Measurements from ENCODE around the gene AKAP17A. TPM values are rescaled to one million over a fixed set of nuclear protein-coding genes. Genes with fewer than 3 reads are reported as not detected.

The AKAP17A gene
- total and polyA plus RNA-seq, 2 of the 8 experiments (the other 6 are each of a cell fraction or from before 2014, with no cell fraction given): 14.0 to 41.2 TPM

DNA sequence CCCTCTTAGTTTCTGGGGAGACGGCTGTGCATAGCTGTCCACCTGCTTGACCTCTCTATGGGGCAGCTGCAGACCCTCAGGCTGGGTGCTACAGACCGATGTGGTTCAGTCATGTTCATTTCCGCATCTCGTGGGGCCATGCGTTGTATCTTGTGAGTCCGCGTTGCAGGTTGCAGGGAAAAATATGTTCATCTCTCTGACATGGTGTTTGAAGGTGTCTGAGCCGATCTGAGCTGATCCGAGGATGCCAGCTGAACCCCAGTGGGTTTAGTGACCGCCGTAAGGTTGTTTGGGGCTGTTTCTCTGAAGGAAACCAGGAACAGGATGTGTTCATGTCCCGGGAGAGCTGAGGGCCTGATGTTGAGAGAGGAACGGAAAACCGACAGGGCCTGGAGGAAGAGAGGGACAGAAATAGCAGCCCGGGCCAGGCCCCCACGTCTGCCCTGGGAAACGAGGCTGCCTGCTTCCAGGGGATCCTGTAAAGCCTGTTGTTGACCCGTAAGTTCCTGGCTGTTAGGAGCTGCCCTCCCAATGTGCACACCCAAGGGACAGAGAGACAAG lies 44.6 kb upstream of the AKAP17A start:
- H3K27me3 ChIP-seq (replicated peaks in 1 of 4; ENCODE audit: control insufficient read depth in 3 of 4, extremely low read depth in 1 of 4, insufficient read depth in 3 of 4, low read length in 3 of 4): no peaks in the 10 kb centered on the region
- ChIA-PET POLR2A (ENCODE audit: partially characterized antibody) (no interaction called here), CTCF (ENCODE audit: partially characterized antibody) (no interaction called here)
- H2BK5ac ChIP-seq (ENCODE audit: low read depth, low read length): no peak overlapping the region
- H4K91ac ChIP-seq (replicated peaks; ENCODE audit: insufficient read length, low read length): no peak overlapping the region
- FAIRE-seq (no peak), DNase-seq (ENCODE audit: low read depth in 1 of 2, low spot score in 2 of 2) (no peak)
- no peak overlapping the region for H3K14ac ChIP-seq (ENCODE audit: insufficient read length)
- H4K20me1 ChIP-seq (replicated peaks in 1 of 2; ENCODE audit: control insufficient read depth in 1 of 2, insufficient read depth in 2 of 2, low read length in 2 of 2): no peaks in the 10 kb centered on the region
- H3K23ac ChIP-seq (ENCODE audit: insufficient read length): no peak overlapping the region
- H2BK20ac ChIP-seq (ENCODE audit: low read length): no peak overlapping the region
- H2BK120ac ChIP-seq (replicated peaks; ENCODE audit: low read depth, low read length): no peak overlapping the region
- no peaks in the 10 kb centered on the region for H3K36me3 ChIP-seq (ENCODE audit: control insufficient read depth in 2 of 4, insufficient read depth in 4 of 4, low read length in 3 of 4)
- H2BK12ac ChIP-seq (ENCODE audit: low read depth, low read length): no peak overlapping the region
- H4K8ac ChIP-seq (ENCODE audit: extremely low read depth, insufficient read depth, low read length): no peak overlapping the region
- no peak overlapping the region for H2BK15ac ChIP-seq (ENCODE audit: low read length)
- H3K9ac ChIP-seq (replicated peaks in 1 of 4; ENCODE audit: extremely low read depth in 1 of 4, low read depth in 3 of 4, low read length in 3 of 4): no peak overlapping the region
- no peak overlapping the region for H2AK5ac ChIP-seq (ENCODE audit: low read depth, low read length)
- no peaks in the 10 kb centered on the region for H3K9me3 ChIP-seq (ENCODE audit: insufficient read depth in 2 of 2, low read depth in 1 of 2, low read length in 1 of 2)
- H3K79me1 ChIP-seq (ENCODE audit: low read depth, low read length): no peaks in the 10 kb centered on the region
- H3K4ac ChIP-seq (replicated peaks; ENCODE audit: insufficient read length, low read depth, low read length): no peak overlapping the region
- no peak overlapping the region for H3K27ac ChIP-seq (ENCODE audit: low read depth, low read length)
- WGBS, 2 experiments (ENCODE audit: extremely low coverage in 1 of 2, insufficient coverage in 1 of 2, insufficient read length in 1 of 2, insufficient replicate concordance in 2 of 2, low coverage in 1 of 2, low lambda C conversion rate in 2 of 2, missing lambda C conversion rate in 1 of 2): 90% methylated on average over 18 of the region's 18 CpGs; no CpG with 5 or more reads in 1 of the 2 experiments
- TF ChIP-seq PHF8 (conservative IDR thresholded peaks at IDR 0.05; ENCODE audit: low read depth, low read length): no peak
- TF ChIP-seq KDM1A (IDR thresholded peaks at IDR 0.05; ENCODE audit: borderline replicate concordance, low read length): no peak
- no peak for TF ChIP-seq CBX5 (IDR thresholded peaks at IDR 0.05; ENCODE audit: low read depth, low read length)
- TF ChIP-seq RFX5 (IDR thresholded peaks at IDR 0.05; ENCODE audit: borderline replicate concordance, low read depth, low read length): no peak
- TF ChIP-seq POLR2AphosphoS5 (IDR thresholded peaks at IDR 0.05; ENCODE audit: low read depth, low read length): no peak
- no peak for TF ChIP-seq GTF2F1 (IDR thresholded peaks at IDR 0.05; ENCODE audit: borderline replicate concordance, low read depth, low read length)
- no peak overlapping the region for H3K4me2 ChIP-seq (ENCODE audit: insufficient read depth in 1 of 2, low read depth in 2 of 2, low read length in 2 of 2)
- H2AFZ ChIP-seq (ENCODE audit: low read length): no peak overlapping the region; the same call in 1 of the 2 replicates
- no peaks in the 10 kb centered on the region; a peak in 1 of 7 replicates for H3K4me1 ChIP-seq (replicated peaks in 1 of 4; ENCODE audit: control insufficient read depth in 3 of 4, insufficient read depth in 4 of 4, low read length in 3 of 4)
- H3K23me2 ChIP-seq (ENCODE audit: low read depth, low read length): no peaks in the 10 kb centered on the region
- no peak overlapping the region for H3K18ac ChIP-seq (ENCODE audit: extremely low read depth, low read length)
- no peak overlapping the region for H3K56ac ChIP-seq (replicated peaks; ENCODE audit: insufficient read length, low read depth, low read length)
- H3K79me2 ChIP-seq (ENCODE audit: control insufficient read depth in 1 of 2, insufficient read depth in 2 of 2, low read length in 2 of 2): no peaks in the 10 kb centered on the region
- no peak overlapping the region for H3K4me3 ChIP-seq (ENCODE audit: extremely low read depth in 1 of 4, insufficient read depth in 2 of 4, low read depth in 3 of 4, low read length in 4 of 4)
- no peak overlapping the region for H4K5ac ChIP-seq (ENCODE audit: insufficient read length, low read depth, low read length)

All from H1 (cell line).